ENCODE measurements around the gene NRCAM.

DNA sequence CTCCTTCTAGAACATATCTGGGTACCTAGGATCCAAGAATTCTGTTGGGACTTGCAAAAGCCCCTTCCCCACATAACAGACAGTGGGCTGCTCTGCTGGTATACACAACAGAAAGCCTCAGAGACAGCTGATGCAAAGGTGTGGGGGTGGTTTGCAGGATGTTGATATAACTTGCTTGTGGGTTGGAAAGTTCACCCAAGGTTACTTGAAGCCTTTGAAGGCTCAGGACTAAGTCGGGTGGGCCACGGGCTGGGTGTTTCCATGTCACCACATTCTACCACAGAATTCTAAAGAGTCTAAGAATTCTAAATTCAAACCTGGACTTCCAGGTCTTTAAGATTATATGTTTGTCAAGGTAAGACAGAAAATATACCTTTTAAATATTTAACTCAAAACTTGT, 7.4 kb upstream of the NRCAM start:
- TF ChIP-seq, protein P1, sequence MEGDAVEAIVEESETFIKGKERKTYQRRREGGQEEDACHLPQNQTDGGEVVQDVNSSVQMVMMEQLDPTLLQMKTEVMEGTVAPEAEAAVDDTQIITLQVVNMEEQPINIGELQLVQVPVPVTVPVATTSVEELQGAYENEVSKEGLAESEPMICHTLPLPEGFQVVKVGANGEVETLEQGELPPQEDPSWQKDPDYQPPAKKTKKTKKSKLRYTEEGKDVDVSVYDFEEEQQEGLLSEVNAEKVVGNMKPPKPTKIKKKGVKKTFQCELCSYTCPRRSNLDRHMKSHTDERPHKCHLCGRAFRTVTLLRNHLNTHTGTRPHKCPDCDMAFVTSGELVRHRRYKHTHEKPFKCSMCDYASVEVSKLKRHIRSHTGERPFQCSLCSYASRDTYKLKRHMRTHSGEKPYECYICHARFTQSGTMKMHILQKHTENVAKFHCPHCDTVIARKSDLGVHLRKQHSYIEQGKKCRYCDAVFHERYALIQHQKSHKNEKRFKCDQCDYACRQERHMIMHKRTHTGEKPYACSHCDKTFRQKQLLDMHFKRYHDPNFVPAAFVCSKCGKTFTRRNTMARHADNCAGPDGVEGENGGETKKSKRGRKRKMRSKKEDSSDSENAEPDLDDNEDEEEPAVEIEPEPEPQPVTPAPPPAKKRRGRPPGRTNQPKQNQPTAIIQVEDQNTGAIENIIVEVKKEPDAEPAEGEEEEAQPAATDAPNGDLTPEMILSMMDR (optimal IDR thresholded peaks at IDR 0.05 in 1 of 3, IDR thresholded peaks at IDR 0.05 in 1 of 3, conservative IDR thresholded peaks at IDR 0.05 in 1 of 3; ENCODE audit: extremely low read depth in 1 of 3, insufficient read depth in 2 of 3, low read length in 3 of 3): no peak
- no peak for TF ChIP-seq EZH2 (IDR thresholded peaks at IDR 0.05; ENCODE audit: low read length)

All from keratinocyte (primary cell).